ENCODE data around the gene CDH13.

Gene CDH13

GRCh38 chr16:82751020-82751419 lies 124.3 kb downstream of the CDH13 start:
- DNase-seq = no peak

- DNase-seq = no peak
Observed at GRCh38 chr16:82752172-82752571, 125.4 kb downstream of the CDH13 start.

GRCh38 chr16:82753821-82754220 lies 127.1 kb downstream of the CDH13 start:
- no peak for DNase-seq

DNA sequence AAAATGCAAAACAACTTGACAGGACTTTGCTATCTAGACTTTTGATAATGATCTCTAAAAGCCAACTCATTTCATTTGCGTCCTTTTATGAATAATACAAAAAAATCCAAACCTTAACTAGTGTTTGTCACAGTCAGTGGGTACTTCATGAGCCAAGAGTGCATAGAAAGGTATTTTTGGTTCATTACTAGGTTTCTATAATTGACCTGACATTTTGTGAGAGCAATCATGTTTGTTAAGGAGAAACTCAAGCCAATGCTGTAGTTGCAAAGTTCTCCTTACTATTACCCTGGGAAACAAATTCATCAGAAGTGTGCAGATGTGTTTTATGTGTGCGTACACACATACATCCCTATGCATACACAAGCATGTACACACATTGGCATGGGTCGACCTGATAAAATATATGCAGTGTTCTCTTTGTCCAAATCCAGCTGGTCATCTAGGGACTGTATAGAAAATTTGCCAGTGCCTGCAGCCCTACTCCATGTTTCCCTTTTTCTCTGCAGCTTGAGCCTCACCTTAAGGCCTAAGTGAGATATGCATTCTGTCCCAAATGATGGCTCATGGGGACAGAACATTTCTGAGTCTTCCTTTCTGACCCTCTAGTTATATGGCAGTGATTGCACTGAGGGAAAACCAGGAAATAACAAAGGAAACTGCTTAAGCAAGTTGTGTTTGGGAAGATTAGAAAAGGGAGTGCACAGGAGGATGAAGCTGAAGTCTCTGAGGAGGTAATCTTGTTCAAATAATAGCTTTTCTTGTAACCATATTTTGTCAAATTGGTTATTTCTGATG lies 128.1 kb downstream of the CDH13 start:
- no peak for DNase-seq

DNA sequence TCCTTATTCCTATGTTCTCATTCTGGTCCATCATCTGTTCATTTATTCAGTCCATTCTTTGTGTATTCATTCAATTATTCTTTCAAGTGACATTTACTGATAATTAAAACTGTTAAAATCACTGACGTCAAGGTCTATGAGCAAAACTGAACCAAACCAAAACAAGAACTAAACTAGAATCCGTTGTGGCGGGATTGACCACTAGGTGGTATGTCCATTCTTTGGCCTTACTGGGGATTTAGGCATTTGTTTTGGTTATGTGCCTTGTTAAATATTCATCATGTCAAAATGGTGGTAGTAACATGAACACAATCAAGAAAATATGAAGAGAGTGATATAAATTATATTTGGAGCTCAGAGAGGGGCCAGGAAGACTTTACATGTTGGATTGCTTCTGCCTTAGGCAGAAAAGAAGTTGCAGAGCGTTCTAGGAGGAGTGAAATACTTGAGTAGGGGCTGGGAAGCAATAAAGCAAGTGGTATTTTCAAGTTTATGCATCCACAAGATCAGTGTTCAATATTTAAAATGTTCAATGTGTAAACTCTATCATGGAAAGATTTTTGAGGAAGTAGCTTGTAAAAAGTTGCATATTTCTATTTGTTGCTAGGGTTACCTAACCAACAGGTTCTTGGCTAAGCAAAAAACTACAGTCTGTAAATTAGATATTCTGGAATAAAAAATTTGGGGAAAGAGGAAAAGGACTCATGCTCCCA lies 129.0 kb downstream of the CDH13 start:
- no peak for DNase-seq

DNA sequence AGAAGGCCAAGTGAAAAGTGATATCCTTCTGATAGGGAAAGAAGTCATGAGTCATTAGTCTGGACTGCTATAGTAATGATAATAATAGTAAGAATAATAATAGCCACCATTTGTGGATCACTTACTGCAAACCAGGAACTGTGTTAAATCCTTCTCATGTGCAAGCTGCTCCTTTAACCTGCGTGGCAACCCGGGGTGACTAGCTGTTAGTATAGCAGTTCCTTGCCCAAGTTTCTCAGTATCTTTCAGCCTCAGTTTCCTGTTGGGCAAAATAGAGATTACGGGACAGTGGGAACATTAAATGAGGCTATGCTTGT lies 129.5 kb downstream of the CDH13 start:
- no peak for DNase-seq

DNA sequence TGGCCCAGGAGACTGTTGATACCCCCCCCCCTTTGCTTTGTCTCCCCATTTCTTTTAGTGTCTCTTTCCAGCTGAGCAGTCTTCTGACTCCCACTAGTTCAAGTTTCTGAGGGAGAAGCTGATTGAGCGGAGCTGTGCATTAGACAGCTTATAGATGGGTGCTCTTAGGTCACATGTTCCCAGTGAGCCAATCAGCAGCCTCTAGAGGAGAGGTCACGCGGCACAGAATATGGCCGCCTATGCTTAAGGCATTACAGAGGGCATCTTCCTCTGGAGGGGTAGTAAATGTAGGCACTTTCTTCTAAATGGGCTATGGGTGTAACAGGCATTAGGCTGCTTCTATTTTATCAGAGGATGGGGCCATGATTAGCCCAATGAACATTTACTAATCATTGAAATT lies 131.6 kb downstream of the CDH13 start:
- no peak for DNase-seq

DNA sequence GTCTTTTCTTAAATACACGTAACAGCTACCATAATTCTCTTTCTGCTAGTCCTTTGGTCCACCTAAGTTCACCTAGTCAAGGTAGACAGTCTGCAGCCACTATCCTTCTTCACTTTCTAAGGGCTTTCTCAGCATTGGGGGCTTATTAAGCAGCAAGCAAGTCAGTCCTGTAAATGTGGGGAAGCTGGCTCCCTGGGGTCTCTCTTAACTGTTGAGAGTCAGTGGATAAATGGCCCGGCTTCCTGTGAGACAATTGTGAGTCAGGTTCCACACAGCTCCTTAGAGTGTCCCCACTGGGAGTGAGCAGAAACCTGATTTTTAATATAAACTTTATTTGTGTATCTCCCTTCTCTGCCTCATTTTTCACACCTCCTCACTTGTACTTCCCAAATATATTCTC lies 132.1 kb downstream of the CDH13 start:
- no peak for DNase-seq

DNA sequence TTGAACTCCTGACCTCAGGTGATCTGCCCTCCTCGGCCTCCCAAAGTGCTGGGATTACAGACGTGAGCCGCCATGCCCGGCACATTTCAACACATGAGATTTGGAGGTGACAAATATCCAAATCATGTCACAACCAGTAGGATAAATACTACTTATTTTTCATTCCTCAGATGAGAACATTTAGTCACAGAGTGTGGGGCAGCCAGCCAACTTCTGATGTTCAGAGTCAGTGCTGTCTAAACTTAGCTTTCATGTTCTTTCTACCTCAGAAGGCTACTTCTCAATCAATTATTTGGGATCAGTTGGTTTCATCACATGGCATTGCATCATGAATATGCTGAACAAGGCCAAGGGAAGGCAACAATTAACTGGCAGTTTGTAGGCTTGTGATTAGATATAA lies 134.5 kb downstream of the CDH13 start:
- no peak for DNase-seq

- DNase-seq = no peak
Observed at GRCh38 chr16:82761858-82762257, 135.1 kb downstream of the CDH13 start.

GRCh38 chr16:82763371-82763770 lies 136.6 kb downstream of the CDH13 start:
- no peak for DNase-seq

DNA sequence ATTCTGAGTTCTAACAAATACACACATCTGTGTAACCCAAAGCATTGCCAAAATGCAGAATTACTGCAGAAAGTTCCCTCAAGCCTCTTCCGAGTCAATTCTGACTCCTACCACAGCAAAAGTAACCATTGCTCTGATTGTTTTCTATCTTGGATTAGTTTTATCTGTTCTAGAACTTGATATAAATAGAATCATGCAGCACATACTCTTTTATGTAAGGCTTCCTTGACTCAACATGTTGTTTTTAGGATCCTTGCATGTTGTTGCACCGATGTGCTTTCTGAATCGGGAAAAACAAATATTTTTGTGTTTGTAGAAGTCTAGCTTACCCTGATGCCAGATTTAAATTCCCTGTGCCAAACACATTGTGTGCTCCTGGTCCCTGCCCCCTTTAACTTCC lies 140.4 kb downstream of the CDH13 start:
- DNase-seq = no peak

- DNase-seq = no peak
Observed at GRCh38 chr16:82767808-82768207, 141.0 kb downstream of the CDH13 start.

- no peak for DNase-seq
Observed at GRCh38 chr16:82769845-82770244, 143.1 kb downstream of the CDH13 start.

GRCh38 chr16:82772215-82772614 lies 145.4 kb downstream of the CDH13 start:
- DNase-seq = no peak

GRCh38 chr16:82773018-82773417 lies 146.2 kb downstream of the CDH13 start:
- DNase-seq = no peak

DNA sequence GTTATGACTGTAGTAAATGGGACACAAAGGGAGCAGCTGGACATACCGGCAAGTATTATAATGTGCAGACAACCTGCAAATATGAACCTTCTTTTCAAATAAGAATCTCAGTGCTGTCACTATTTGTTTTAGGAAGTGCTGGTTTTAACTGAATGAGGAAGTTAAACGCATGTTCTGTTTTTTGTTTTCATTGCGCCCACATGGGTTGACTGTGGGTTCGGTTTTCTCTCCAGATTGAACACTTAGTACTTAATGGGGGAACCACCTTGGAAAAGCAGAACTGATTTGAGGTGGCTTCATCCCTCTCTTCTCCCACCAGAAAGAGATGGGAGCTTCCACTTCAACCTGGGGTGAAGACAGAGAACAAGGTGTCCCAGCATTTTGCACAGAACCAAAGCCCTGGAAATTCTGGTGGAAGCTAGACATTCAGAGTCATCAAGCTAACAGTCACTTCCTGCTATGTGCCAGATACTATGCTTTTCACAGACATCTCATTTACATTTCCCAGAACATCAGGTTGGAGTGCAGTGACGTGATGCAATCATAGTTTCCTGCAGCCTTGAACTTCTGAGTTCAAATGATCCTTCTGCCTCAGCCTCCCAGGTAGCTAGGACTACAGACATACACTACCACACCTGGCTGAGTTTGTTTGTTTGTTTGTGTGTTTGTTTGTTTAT lies 149.8 kb downstream of the CDH13 start:
- no peak for DNase-seq

GRCh38 chr16:82782715-82783251 lies 156.0 kb downstream of the CDH13 start:
- DNase-seq = no peak

DNA sequence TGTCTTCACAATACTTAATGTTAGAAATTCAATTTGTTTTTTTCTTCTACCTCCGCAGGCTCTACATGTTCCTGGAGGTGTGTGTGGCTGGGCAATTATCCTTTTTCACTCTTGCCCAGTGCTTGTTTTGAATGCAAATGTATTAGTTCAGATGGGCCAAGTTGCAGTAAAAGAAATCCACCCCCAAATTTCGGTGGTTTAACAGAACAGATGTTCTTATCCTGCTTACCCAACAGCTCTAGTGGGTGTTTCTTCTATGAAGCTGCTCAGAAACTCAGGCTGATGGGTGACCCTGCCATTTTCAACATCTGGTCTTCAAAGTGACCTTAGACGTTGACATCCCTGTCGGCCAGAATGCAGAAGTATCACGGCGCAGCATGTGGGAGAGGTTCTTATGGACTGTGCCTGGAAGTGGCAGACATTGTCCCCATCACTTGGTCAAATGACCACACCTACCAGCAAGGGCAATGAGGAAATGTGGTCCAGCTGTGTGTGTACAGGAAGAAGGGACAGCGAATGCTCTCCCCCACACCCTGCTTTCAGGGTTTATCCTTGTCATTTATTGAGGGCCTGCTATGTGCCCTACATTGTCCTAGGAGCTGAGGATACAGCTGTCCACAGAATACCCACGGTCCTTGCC lies 157.3 kb downstream of the CDH13 start:
- DNase-seq = no peak

DNA sequence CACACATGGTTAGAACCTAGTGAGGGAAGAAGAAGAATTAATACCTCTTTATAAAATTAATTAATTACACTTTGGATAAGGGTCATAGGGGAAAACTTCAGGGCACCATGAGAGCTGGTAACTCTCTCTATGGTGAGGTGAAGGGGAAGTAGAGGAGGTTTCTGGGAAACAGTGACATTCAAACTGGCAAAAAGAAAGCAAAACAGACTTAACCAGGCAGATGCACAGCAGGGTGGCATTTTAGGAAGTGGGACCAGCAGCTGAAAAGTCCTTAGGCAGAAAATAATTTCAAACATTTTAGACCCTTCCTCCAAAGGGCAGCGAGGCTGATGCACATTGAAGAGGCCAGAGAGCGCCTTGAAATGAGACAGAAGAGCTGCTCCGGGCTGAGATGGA lies 157.8 kb downstream of the CDH13 start:
- DNase-seq = no peak

DNA sequence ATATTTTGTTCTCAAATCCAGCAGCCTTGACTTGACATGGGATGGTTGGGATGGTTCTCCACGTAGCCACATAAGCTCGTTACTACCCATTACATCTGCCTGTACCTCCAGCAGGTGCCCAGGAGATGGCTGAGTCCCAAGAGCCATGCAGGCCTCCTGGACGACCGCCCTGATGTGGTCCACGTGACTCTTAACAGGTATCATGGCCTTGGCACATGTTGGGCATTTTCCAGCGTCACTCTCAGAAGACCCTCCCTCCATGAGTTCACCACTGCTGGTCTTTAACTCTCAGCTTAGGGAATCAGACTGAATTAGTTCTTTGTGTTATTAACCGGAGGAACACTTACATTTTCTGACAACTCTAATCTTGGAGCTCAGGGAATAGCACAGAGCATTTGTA lies 161.5 kb downstream of the CDH13 start:
- no peak for DNase-seq

- DNase-seq = no peak
Observed at GRCh38 chr16:82788919-82789318, 162.2 kb downstream of the CDH13 start.

DNA sequence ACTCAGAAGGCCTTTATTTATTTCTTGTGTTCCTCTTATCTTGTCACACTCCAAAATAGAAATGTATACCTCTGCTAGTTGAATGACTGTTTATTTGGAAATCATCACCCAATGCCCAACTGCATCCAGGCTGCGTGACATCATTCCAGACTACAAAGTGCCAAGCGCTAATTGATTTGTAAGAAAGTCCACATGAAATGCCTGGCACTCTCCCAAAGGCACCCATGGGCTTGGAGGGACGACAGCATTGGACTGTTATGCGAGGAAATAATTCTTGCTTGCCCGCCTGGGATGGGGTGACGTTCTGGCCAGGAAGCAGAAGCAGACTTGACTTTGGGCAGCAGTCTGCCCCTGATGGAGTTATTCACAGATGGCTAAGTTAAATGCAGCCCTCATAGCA lies 165.9 kb downstream of the CDH13 start:
- DNase-seq = no peak
